DND-41 (cell line): ENCODE results near the gene PRKAR2B.

Experiments used
- ATAC-seq: fragments of 200-7000 bp; cut with Tn5 transposase; 3 replicates; pipeline ENCODE4 v1.9.1; 2021; ENCODE audit warnings: low read depth; ENCODE audit not compliant: insufficient read depth
- DNase-seq: peaks from one replicate; pipeline ENCODE4 v3.0.0-alpha.2; 2020
- H2AFZ ChIP-seq: 2 replicates; pipeline ENCODE4 v1.6.0; 2012; ENCODE audit warnings: low read depth, low read length
- H3K27ac ChIP-seq: 2 replicates; pipeline ENCODE4 v1.5.1; 2012; ENCODE audit warnings: low read length, inconsistent platforms
- H3K27me3 ChIP-seq: fragments of 200-600 bp; sonication (generic); 2 replicates; pipeline ENCODE4 v1.6.0; 2012; ENCODE audit warnings: low read length, mild to moderate bottlenecking, inconsistent platforms; ENCODE audit not compliant: insufficient read depth, poor library complexity
- H3K36me3 ChIP-seq: 2 replicates; pipeline ENCODE4 v1.5.1; 2012; ENCODE audit warnings: low read length, inconsistent platforms; ENCODE audit not compliant: insufficient read depth
- H3K4me1 ChIP-seq: 2 replicates; pipeline ENCODE4 v1.5.1; 2012; ENCODE audit warnings: mild to moderate bottlenecking, low read length; ENCODE audit not compliant: insufficient read depth
- H3K4me2 ChIP-seq: 2 replicates; pipeline ENCODE4 v1.6.0; 2012; ENCODE audit warnings: mild to moderate bottlenecking, moderate library complexity, low read length, inconsistent platforms; ENCODE audit not compliant: insufficient read depth
- H3K4me3 ChIP-seq, 2 experiments: fragments of 200-600 bp in 1 of 2; shearing (Covaris generic) in 1 of 2; 2 replicates each; pipeline ENCODE4 v1.5.1; 2012 to 2016; ENCODE audit warnings: inconsistent platforms in 2 of 2, low read length in 2 of 2, mild to moderate bottlenecking in 2 of 2, low read depth in 1 of 2, moderate library complexity in 1 of 2
- H3K79me2 ChIP-seq: 2 replicates; pipeline ENCODE4 v1.6.0; 2012; ENCODE audit warnings: low read length, inconsistent platforms; ENCODE audit not compliant: insufficient read depth
- H3K9ac ChIP-seq: 2 replicates; pipeline ENCODE4 v1.6.0; 2012; ENCODE audit warnings: low read depth, mild to moderate bottlenecking, inconsistent platforms, low read length, moderate library complexity
- H3K9me3 ChIP-seq: 2 replicates; pipeline ENCODE4 v1.5.1; 2012; ENCODE audit warnings: low read length, moderate library complexity, mild to moderate bottlenecking, inconsistent platforms; ENCODE audit not compliant: insufficient read depth, severe bottlenecking
- H4K20me1 ChIP-seq: 2 replicates; pipeline ENCODE4 v1.6.0; 2012; ENCODE audit warnings: low read length; ENCODE audit not compliant: insufficient read depth
- CTCF ChIP-seq: IDR thresholded peaks from 2 replicates; pipeline ENCODE4 v1.5.1; 2012; ENCODE audit warnings: borderline replicate concordance, low read length, moderate library complexity, mild to moderate bottlenecking; ENCODE audit not compliant: poor library complexity, severe bottlenecking; ENCODE audit errors: extremely low read depth
- EZH2 ChIP-seq: IDR thresholded peaks from 3 replicates; pipeline ENCODE4 v1.6.1; 2012; ENCODE audit warnings: borderline replicate concordance, low read depth, mild to moderate bottlenecking, moderate library complexity, low read length, inconsistent platforms; ENCODE audit not compliant: severe bottlenecking

Gene PRKAR2B

GRCh38 chr7:107043921-107044346 is 571 bp upstream of the PRKAR2B start:
- Histone ChIP-seq H4K20me1 (no peaks in the 10 kb centered on the region), H3K4me3 (peak overlapping the region; percentile 22 to 85; a peak in 3 of 4 replicates), H3K27ac (no peak overlapping the region), H3K4me2 (peak overlapping the region; percentile 100), H3K9me3 (no peaks in the 10 kb centered on the region), H3K79me2 (no peaks in the 10 kb centered on the region), H3K9ac (peak overlapping the region; percentile 65; the same call in 1 of the 2 replicates), H3K27me3 (peaks cover 37% of the 10 kb centered on the region), H3K4me1 (peaks cover 17% of the 10 kb centered on the region), H3K36me3 (no peaks in the 10 kb centered on the region), H2AFZ (peak overlapping the region; percentile 66; the same call in 1 of the 2 replicates)
- DNase-seq, result no peak
- ATAC-seq, result no peak
- no peak for TF ChIP-seq CTCF
- TF ChIP-seq EZH2, result no peak

- Histone ChIP-seq H2AFZ (peak overlapping the region; percentile 93), H3K4me1 (peaks cover 17% of the 10 kb centered on the region), H3K4me2 (peak overlapping the region; percentile 100), H3K36me3 (no peaks in the 10 kb centered on the region), H3K79me2 (no peaks in the 10 kb centered on the region), H3K27ac (no peak overlapping the region), H3K27me3 (peaks cover 37% of the 10 kb centered on the region), H3K4me3 (peak overlapping the region; percentile 35 to 85; a peak in 3 of 4 replicates), H3K9ac (peak overlapping the region; percentile 65; the same call in 1 of the 2 replicates), H4K20me1 (no peaks in the 10 kb centered on the region), H3K9me3 (no peaks in the 10 kb centered on the region)
- ATAC-seq, result no peak
- no peak for TF ChIP-seq CTCF
- peak; percentile 29 for TF ChIP-seq EZH2
- DNase-seq, result no peak
Measured at GRCh38 chr7:107045195-107045960, 873 bp downstream of the PRKAR2B start.

- Histone ChIP-seq H3K4me3 (no peak overlapping the region), H3K79me2 (no peaks in the 10 kb centered on the region)
Measured at GRCh38 chr7:107045980-107046379, 1.5 kb downstream of the PRKAR2B start.

More at GRCh38 chr7:107045980-107046379, 1.5 kb downstream of the PRKAR2B start:
- DNase-seq, result no peak
- no peaks in the 10 kb centered on the region for H3K9me3 ChIP-seq
- H2AFZ ChIP-seq, result no peak overlapping the region
- no peaks in the 10 kb centered on the region for H3K36me3 ChIP-seq
- peaks cover 17% of the 10 kb centered on the region for H3K4me1 ChIP-seq
- H3K9ac ChIP-seq, result no peak overlapping the region
- H4K20me1 ChIP-seq, result no peaks in the 10 kb centered on the region
- TF ChIP-seq CTCF, result no peak
- TF ChIP-seq EZH2, result no peak
- no peak overlapping the region for H3K27ac ChIP-seq
- H3K27me3 ChIP-seq, result peaks cover 37% of the 10 kb centered on the region
- no peak for ATAC-seq
- no peak overlapping the region; the same call in 1 of the 2 replicates for H3K4me2 ChIP-seq
